ENCODE measurements around the gene ATP7A.

GRCh38 chrX:77966361-77966760 is 55.9 kb downstream of the ATP7A start:
- TF ChIP-seq PTBP1 (IDR thresholded peaks at IDR 0.05; ENCODE audit: low read depth, low read length) (no peak), THRAP3 (IDR thresholded peaks at IDR 0.05; ENCODE audit: borderline replicate concordance) (no peak), ZNF232 (CRISPR knock-in tag; IDR thresholded peaks at IDR 0.05) (no peak), ZNF354B (CRISPR knock-in tag; IDR thresholded peaks at IDR 0.05) (no peak), OTX1 (CRISPR knock-in tag; IDR thresholded peaks at IDR 0.05) (no peak), SIRT6 (IDR thresholded peaks at IDR 0.05; ENCODE audit: low read depth, low read length) (no peak), MAZ (CRISPR knock-in tag; conservative IDR thresholded peaks at IDR 0.05 in 1 of 2, IDR thresholded peaks at IDR 0.05 in 1 of 2) (no peak), SRF (CRISPR knock-in tag; IDR thresholded peaks at IDR 0.05) (no peak), SP1 (CRISPR knock-in tag; IDR thresholded peaks at IDR 0.05) (no peak), ZNF512 (tag; IDR thresholded peaks at IDR 0.05) (no peak), SIN3A (IDR thresholded peaks at IDR 0.05; ENCODE audit: borderline replicate concordance in 2 of 2, control insufficient read depth in 1 of 2, low read depth in 2 of 2, low read length in 2 of 2) (no peak), MTF1 (CRISPR knock-in tag; IDR thresholded peaks at IDR 0.05; ENCODE audit: borderline replicate concordance) (no peak), UBTF (IDR thresholded peaks at IDR 0.05; ENCODE audit: borderline replicate concordance in 1 of 2, low read depth in 2 of 2, low read length in 2 of 2) (no peak)
- TF ChIP-seq, protein P1, sequence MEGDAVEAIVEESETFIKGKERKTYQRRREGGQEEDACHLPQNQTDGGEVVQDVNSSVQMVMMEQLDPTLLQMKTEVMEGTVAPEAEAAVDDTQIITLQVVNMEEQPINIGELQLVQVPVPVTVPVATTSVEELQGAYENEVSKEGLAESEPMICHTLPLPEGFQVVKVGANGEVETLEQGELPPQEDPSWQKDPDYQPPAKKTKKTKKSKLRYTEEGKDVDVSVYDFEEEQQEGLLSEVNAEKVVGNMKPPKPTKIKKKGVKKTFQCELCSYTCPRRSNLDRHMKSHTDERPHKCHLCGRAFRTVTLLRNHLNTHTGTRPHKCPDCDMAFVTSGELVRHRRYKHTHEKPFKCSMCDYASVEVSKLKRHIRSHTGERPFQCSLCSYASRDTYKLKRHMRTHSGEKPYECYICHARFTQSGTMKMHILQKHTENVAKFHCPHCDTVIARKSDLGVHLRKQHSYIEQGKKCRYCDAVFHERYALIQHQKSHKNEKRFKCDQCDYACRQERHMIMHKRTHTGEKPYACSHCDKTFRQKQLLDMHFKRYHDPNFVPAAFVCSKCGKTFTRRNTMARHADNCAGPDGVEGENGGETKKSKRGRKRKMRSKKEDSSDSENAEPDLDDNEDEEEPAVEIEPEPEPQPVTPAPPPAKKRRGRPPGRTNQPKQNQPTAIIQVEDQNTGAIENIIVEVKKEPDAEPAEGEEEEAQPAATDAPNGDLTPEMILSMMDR (IDR thresholded peaks at IDR 0.05 in 2 of 3, conservative IDR thresholded peaks at IDR 0.05 in 1 of 3; ENCODE audit: insufficient read depth in 2 of 3, low read depth in 1 of 3, low read length in 3 of 3) = no peak

All from K562 (cell line).